IPS DF 19.7 (cell line): ENCODE results near the gene REELD1.

Source experiments
- DNase-seq: peaks from one replicate; pipeline ENCODE4 v3.0.0-alpha.2; 2013; ENCODE audit warnings: low read depth, low spot score

REELD1 gene

DNA sequence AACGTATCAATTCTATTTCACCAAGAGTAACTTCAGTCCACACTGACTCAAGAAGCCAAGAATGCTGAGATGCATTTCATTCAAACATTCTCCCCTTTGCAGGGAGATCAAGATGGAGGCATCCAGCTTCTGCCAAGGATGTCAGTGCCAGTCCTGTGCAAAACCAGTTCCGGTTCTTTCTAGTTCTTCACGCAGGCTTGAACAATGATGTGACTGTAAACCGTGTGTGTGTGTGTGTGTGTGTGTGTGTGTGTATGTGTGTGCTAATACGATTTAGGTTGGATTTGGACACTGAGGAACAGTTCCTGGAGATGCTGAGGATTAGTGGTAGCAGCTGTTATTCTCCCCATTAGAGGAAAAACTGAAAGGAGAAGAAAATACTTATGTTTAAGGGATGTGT lies at the start of gene REELD1:
Gene REELD1 (plus strand): TSS at position 301 of the 400 bp plus-strand sequence. CDS start 2,415 bp downstream, outside the sequence.
- no peak for DNase-seq

DNA sequence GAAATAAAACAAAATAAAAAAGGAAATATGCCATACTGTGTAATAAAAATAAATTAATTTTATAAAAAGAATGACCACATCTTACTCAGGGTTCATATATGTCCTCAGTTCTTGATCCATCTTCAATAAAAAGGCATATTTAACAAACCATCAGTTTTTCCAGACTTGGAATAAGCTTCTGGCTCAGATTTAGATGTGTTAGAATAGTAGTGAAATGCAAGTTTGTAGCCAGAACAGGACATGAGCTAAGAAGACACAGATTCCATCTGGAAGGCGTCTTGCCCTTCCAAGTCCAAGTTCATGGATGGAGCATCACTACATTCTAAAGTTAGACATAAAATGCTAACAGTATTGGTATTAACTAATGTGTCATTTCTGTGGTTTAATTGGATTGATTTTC lies 49.1 kb upstream of the REELD1 start:
- no peak for DNase-seq

DNA sequence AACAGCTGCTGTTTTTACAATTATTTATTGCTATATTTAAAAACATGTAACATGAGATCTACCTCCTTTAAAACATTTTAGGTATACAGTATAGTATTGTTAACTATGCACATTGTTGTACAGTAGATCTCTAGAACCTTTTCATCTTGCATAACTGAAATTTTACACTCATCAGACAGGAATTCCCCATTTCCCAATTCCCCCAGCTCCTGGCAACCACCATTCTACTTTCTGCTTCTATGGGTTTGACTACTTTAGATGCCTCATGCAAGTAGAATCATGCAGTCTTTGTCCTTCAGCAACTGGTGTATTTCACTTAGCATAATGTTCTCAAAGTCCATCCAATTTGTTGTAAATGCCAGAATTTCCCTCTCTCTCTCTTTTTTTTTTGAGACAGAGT lies 48.5 kb upstream of the REELD1 start:
- no peak for DNase-seq

DNA sequence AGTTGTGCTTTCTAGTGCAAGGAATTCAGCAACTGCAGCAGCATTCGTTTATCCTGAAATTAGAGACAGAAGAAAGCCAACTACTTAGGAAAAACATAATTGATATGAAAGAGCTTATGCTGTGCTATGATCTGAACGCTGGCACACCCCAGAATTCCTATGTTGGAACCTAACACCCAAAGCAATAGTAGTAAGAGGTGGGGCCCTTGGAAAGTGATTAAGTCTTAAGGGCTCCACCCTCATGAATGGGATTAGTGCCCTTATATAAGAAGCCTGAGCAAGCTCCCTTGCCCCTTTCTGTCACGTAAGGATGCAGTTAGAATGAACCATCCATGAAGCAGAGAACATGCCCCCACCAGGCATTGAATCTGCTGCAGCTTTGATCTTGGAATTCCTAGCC lies 44.2 kb upstream of the REELD1 start:
- no peak for DNase-seq

DNA sequence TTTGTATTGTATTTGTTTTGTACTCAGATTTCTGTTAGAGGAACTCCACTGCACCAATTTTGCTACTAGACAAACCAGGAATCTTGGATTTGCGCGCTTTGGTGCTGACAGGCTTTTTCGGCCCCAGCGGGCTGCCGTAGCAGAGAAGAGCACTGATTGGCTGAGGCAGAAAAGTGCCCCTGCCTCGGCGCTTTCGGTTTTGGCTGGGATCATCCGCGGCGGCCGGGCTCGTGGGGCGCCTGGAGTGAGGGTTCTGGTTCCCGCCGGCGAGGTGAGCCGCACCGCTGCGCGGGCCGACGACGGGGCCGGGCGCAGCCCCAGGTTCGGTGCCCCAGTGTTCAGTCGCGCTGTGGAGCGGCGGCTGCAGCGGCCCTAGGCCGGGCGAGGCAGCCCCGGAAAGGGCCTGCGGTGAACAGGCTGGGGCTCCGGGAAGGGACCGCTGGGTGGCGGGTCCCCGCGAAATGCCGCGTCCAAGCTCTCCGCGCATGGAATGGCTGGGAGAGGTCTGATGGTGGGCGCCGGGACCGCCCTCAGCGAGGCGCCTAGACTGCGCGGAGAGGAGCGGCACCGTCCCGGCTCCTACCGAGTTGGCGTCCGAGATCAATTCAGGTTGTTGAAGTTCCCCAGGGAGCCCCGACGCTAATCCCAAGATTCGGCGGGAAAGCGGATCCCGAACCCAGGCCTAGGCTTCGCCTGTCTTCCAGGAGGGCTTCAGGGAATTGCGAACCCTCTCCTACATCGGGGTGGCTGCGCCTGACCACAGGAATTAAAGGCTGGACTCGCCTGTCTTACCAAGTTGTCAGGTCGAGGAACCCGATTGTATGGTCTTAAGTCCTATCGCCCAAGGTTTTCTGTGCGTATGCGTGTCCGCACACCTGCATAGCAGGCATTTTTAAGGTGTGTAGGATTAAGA lies 38.5 kb upstream of the REELD1 start, which contains the start of gene LSM6:
Gene LSM6 (plus strand): TSS at position 178 of the 913 bp plus-strand sequence. CDS start 7,204 bp downstream, outside the sequence.
- peak; percentile 38 for DNase-seq

DNA sequence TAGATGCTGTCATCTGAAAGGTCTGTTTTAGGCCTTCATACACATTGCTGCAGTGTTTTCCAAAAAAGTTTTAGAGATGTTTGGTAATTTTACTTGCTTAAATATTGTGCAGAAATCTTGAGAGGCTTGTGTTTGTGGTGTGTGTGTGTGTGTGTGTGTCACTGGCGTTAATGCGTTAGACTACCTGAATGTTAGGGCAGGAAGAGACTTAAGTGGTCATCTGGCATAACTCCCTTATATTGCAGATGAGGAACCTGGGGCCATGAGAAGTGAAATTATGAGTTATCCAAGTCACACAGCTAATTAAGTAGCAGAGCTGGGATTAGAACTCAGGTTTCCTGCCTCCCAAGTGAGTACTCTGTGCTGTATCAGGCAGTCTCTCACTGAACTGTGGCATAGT lies 37.4 kb upstream of the REELD1 start:
- no peak for DNase-seq

DNA sequence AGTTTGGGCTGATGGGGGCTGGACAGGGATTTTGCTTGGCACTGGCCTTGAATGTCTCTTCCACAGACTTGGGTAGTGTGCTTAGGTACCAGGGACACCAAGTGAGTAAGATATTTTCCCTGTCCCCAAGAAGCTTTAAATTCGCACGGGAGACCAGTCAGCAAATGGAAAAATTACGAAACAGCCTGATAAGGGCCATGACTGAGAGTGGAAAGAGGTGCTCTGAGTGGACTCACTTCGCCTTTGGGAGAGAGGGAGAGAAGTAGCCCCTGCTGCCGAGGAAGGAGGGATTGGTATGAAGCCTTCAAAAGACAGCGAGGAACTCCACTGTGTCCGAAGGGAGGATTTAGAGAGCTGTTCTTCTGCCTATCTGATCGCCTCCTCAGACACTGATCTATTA lies 36.2 kb upstream of the REELD1 start:
- no peak for DNase-seq

DNA sequence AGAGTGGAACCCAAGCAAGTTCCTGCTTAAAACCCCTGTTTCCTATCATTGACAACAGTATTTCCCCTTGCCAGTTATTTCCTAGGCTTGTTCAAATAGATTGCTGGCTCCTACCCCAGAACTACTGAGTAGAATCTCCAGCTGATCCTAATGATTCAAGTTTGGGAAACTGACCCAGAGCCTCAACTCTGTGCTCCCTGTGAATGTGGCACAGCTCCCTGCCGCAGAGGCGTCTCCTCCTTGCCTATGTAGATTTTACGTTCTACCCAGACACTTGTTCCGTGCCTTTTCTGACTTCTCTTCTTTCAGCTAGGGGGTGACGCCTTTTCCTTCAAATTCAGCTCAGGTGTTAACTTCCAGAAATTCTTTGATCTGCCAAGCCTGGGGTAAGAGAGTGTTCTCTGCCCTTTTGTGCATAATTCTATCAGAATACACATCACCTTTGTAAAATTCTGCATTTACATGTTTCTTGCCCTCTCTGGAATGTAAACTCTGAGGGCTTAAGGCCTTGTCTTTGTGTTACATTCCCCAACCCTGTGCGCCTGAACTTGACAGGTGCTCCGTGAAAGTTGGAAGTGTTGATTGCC lies 34.5 kb upstream of the REELD1 start:
- DNase-seq, result no peak

DNA sequence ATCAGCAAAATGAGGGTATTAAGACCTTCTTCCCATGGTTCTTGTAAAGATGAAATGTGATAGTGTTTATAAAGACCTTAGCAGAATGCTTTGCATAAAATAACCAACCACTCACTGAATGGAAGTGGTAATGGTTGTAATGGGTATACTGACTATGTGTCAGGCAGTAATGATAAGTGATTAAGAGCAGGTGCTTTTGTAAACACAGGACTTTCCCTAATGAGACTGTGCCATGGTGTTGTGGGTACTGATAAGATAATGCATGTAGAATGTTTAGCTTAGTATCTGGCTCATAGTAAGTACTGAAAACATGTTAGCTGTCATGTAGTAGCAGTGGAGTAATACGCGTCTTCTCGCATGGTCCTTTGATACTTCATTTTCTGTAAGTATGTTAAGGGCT lies 31.9 kb upstream of the REELD1 start:
- DNase-seq, result no peak

DNA sequence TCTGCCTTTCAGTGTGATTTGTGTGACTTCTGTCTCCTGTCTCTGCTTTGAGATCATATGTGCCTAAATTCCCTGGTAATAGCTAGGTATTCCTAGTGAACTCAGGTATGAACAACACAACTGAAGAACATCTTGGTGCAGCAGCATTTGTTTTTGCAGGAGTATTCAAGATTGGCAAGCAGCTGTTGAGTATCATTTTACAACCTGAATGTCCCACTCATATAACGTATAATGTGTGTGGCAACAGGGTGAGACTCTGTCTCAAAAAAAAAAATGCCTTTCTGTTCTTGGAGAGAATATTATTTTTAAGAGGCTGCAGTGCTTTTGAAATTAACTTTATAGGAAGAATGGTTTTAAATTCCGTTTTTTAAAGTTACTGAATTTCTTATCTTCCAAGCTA lies 31.1 kb upstream of the REELD1 start:
- no peak for DNase-seq

DNA sequence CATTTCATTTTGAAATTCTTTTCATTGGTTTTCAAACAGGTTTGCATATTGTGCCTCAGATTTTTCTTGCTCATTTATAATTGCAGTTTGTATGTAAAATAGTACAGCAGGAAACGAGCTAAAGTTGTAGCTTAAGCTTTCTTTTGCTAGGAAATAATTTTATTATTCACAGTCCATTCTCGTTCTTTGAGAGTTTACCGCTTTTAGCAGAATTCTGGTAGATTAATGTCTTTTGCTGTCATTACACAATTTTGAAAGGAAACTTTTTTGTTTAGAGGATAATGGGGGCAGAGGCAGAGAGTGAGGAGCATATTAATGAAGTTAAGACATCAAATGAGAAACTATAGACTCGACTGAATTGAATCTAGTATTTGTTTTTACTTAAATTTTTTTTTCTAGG lies 28.3 kb upstream of the REELD1 start:
- no peak for DNase-seq

DNA sequence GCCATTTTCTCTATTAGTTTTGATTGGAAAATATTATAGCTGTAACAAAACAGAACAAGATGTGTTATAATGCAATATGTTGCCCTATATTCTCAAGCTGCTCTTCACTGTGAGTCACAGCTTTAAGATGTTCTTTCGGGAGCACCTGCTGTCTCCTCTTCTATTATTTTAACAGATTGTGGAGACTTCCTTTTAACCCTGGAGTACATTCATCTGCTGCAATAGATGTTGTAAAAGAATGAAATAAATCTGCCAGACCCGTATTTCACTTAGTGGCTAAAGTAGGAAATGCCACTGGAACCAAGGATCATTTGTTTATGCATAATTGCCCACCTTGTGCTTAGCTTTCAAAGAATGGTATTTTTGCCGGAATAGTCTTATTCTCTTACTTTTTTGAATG lies 27.7 kb upstream of the REELD1 start:
- DNase-seq, result no peak

DNA sequence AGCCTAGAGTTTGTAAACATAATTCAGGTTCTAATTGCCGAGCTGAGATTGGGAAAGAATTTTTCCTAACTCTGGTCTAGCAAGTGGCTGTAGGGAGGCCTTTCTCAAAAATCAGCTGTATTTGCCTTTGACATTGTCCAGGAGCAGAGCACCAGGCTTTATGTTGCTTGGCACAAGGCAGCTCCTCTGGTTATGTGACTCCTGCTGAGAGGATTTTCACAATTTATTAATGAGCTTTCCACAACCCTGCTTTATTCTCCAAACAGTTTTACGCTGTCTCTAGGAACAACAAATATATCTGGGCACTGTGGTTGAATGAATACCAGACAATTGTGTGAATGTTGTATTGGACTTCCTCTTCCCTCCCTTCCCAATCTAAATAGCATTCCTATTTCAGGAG lies 23.9 kb upstream of the REELD1 start:
- DNase-seq, result no peak

DNA sequence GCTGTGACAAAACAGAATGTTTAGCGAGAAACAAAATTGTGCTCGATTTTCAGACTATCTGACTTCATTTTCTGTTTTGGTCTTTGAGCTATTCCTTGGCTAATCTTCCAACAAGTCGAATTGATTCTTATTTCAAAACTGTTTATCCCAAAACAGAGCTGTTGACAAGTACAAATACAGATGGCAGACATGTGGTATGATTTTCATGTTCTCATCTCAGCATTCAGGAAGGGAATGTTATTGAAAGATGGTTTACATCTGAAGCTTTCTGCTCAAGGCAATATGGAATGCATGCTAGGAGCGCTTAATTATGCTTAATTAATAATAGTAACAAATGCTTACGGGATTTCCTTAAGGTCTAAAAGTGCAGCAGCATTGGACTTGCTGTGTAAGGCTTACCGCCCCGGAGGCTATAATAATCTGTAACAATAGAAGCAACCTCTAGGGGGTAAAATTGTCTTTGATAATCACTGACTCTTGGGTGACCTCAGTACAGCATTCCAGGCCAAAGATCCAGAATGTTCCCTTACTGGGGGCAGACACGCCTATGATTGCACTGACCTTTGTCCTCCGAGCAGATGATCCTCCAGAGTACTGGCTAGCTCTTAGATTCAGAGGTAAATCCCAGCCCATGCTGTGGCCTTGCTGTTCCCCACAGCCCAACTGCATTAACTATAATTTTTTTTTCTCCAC lies 22.4 kb upstream of the REELD1 start:
- DNase-seq, result no peak

DNA sequence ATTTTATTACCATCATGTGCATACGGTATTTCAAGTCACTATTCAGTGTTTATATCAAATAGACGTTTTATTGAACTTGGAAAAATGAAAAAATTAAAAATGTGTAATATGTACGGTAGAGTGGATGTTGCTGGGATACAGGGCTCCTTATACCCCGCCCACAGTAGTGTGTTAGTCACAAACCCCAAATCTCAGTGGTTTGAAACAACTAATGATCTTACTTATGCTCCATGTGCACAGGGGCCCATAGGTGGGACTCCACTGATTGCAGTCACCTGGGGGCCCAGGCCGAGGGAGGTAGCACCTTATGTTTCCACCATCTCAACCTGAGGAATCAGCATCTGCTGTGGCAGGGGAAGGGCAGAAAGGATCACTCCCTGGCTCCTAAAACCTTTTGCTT lies 20.7 kb upstream of the REELD1 start:
- DNase-seq, result no peak

DNA sequence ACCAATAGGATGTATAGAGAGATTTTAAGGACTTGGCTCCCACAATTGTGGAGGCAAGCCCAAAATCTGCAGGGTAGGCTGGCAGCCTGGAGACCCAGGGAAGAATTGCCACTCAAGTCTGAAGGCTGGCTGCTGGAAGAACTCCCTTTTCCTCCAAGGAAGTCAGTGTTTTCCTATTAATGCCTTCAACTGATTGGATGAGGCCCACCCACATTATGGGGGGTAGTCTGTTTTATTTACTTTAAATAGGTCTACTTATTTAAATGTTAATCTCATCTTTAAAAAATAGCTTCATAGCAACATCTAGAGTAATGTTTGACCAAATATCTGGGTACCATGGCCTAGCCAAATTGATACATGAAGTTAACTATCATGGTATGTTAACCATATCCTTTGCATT lies 20.1 kb upstream of the REELD1 start:
- no peak for DNase-seq

DNA sequence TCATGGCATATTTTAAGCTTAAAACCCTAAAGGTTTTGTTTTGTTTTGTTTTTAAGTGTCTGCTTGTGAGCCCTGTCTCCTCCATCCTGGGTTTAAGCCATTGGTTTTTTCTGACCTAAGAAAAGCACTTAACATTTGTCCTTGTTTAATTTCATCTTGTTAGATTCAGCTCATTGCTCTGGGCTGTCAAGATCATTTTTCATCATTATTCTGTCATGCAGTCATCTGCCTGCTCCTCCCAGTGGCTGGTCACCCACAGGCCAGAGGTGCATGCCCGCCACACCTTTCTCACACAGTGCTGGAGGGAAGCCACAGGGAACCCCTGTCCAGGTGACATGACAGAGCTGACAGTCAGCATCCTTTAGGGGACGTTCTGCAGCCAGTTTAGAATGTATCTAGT lies 11.7 kb upstream of the REELD1 start:
- no peak for DNase-seq

DNA sequence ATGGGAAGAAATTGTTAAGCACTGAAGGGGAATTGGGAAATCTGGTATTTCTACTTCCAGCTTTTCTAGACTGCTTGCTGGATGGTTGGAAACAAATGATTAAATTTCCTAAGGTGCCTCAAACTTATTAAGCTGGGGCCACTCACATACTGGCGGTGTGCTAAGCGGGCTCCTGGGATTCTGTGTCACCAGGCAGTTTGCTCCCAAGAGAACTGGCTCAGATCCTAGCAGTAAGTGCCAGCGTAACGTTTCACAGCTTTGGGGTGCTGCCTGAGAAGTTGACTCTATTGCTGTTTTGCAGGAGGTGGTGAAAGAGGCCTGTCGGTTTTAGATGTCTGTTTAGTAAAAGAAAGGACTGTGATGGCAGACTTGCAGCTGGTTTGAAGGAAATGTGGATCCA lies 6.9 kb upstream of the REELD1 start:
- DNase-seq, result no peak

DNA sequence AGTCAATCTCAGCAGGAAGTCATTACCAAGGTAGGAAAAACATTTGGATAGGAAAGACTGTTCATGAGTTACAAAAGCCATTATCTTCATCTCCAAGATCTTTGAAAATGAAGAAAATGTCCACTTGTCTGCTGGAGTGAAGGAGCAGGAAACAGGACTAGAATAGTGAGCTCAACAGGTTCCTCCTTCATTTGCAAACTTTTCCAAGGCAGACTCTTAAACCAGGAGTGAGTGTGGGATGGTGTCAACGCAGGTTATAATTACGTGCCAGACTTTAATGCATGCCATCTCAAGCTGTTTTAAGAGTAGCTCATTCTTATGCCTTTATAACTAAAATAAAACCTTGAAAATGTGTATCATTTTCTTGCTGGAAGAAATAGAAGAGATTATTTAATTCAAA lies 3.4 kb upstream of the REELD1 start:
- DNase-seq, result no peak

DNA sequence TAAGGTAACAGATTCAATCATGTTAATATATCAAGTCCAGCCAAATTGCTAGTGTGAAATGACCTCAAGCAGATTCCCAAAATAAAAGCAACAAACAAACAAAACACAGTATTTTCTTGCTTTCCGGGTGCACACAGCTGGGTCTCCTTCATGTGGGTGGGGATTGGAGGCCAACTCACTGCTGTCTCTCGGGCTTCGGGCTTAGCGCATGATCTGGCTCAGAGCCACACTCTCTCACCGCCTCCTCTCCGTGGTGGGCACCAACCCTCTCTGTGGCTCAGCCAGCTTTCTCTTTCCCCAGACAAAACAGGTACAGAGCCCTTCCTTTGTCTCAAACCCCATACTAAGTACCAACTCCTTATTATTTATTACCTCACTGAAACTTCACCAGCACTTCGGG lies 2.9 kb upstream of the REELD1 start:
- DNase-seq, result no peak

DNA sequence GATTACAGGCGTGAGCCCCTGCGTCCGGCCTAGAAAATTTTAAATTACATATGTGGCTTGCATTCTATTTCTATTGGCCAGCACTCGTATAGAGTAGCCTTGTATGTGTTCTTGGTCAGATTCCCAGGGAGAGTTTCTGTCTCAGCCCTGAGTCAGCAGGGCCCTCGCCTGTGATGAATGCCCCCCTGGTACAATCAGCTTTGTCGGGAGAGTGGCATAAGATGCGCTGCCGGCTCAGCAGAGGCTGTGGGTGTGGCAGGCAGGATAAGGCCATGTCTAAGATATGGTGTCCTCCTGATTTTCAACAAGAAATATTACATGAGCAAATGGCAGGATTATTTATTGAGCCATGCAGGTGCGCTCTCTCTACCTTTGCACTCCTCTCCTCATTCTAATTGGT lies 1.6 kb upstream of the REELD1 start:
- DNase-seq, result no peak

DNA sequence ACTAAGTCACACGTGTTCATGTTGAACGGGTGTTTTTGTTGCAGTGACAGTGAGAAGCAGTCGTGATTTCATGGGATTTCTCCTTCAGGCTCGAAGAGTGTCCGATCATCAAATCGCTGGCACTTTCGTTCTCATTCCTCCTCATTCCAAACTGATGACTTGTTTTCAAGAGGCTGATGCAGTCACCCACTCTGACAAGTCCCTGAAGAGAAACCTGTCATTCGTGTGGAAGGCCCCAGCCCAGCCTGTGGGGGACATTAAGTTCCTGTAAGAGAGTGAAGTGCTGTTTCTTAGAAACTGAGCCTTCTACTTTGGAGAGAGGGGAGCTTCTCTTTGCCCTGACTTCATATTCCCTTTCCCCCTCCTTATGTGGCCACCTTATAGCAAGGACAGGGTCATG lies 8.0 kb downstream of the REELD1 start:
- no peak for DNase-seq
